CD14-positive monocyte (primary cell): ENCODE results near the gene RANBP3L. TPM values are rescaled to one million over a fixed set of nuclear protein-coding genes. Genes with fewer than 3 reads are reported as not detected.

Source experiments
- DNase-seq, 3 donors: peaks; one replicate each; pipeline ENCODE4 v3.0.0-alpha.2; 2011 to 2022
- H2AFZ ChIP-seq: 2 replicates; pipeline ENCODE4 v1.6.0; 2012; ENCODE audit warnings: mild to moderate bottlenecking, low read depth, low read length, inconsistent platforms; ENCODE audit not compliant: insufficient read depth, poor library complexity, severe bottlenecking
- H3K27ac ChIP-seq, 2 donors: 1 replicate in 1 of 2; 2 replicates in 1 of 2; pipeline ENCODE4 v1.5.1; 2012 to 2013; ENCODE audit warnings: low read length in 2 of 2, control low read depth in 1 of 2, inconsistent platforms in 1 of 2, low read depth in 1 of 2, mild to moderate bottlenecking in 1 of 2
- H3K27me3 ChIP-seq, 2 donors: one replicate each; pipeline versions ENCODE4 v1.6.0 to v1.6.1; 2011 to 2013; ENCODE audit warnings: low read length in 2 of 2; ENCODE audit not compliant: control insufficient read depth in 2 of 2, insufficient read depth in 2 of 2
- H3K36me3 ChIP-seq, 2 donors: replicated peaks in 1 of 2; 1 replicate in 1 of 2; 2 replicates in 1 of 2; pipeline versions ENCODE4 v1.5.1 to v1.6.1; 2012 to 2013; ENCODE audit warnings: low read length in 2 of 2, control low read depth in 1 of 2, inconsistent platforms in 1 of 2, mild to moderate bottlenecking in 1 of 2; ENCODE audit not compliant: insufficient read depth in 2 of 2, control insufficient read depth in 1 of 2
- H3K4me1 ChIP-seq, 2 donors: 1 replicate in 1 of 2; 2 replicates in 1 of 2; pipeline versions ENCODE4 v1.5.1 to v1.6.1; 2012 to 2013; ENCODE audit warnings: low read length in 2 of 2, control low read depth in 1 of 2, inconsistent platforms in 1 of 2, mild to moderate bottlenecking in 1 of 2, moderate library complexity in 1 of 2; ENCODE audit not compliant: insufficient read depth in 2 of 2, control insufficient read depth in 1 of 2
- H3K4me2 ChIP-seq: replicated peaks from 2 replicates; pipeline ENCODE3; 2012; ENCODE audit warnings: low read length, moderate library complexity, mild to moderate bottlenecking; ENCODE audit not compliant: poor library complexity, severe bottlenecking; ENCODE audit errors: extremely low read depth
- H3K4me3 ChIP-seq, 3 experiments: fragments of 200-600 bp in 1 of 3; sonication (generic) in 1 of 3; replicated peaks in 1 of 3; 1 replicate in 2 of 3; 2 replicates in 1 of 3; pipeline ENCODE4 v1.5.1; 2011 to 2013; ENCODE audit warnings: low read length in 3 of 3, mild to moderate bottlenecking in 3 of 3, control low read depth in 2 of 3, low read depth in 2 of 3, inconsistent platforms in 1 of 3, moderate library complexity in 1 of 3
- H3K79me2 ChIP-seq: 2 replicates; pipeline ENCODE4 v1.6.0; 2012; ENCODE audit warnings: mild to moderate bottlenecking, control low read depth, inconsistent platforms, low read length, moderate library complexity; ENCODE audit not compliant: insufficient read depth
- H3K9ac ChIP-seq: 2 replicates; pipeline ENCODE4 v1.6.0; 2017; ENCODE audit warnings: low read length, mild to moderate bottlenecking; ENCODE audit not compliant: insufficient read depth, poor library complexity, severe bottlenecking
- H3K9me3 ChIP-seq, 2 donors: replicated peaks in 1 of 2; 1 replicate in 1 of 2; 2 replicates in 1 of 2; pipeline versions ENCODE4 v1.5.1 to v1.6.1; 2012 to 2013; ENCODE audit warnings: low read length in 2 of 2, control low read depth in 1 of 2; ENCODE audit not compliant: control insufficient read depth in 1 of 2, insufficient read depth in 1 of 2
- H4K20me1 ChIP-seq: 2 replicates; pipeline ENCODE4 v1.6.0; 2012; ENCODE audit warnings: mild to moderate bottlenecking, low read length, control low read depth, moderate library complexity; ENCODE audit not compliant: insufficient read depth
- H3K27ac Mint-ChIP-seq, 7 donors: one replicate each; pipeline ENCODE4 v1.8.0; 2020; ENCODE audit warnings: mild to moderate bottlenecking in 7 of 7, mixed read lengths in 7 of 7, moderate library complexity in 6 of 7, inconsistent platforms in 2 of 7
- H3K27me3 Mint-ChIP-seq, 3 donors: one replicate each; pipeline ENCODE4 v1.8.0; 2021 to 2022; ENCODE audit warnings: low read depth in 3 of 3, mild to moderate bottlenecking in 3 of 3, mixed read lengths in 3 of 3, moderate library complexity in 3 of 3, inconsistent platforms in 1 of 3
- H3K36me3 Mint-ChIP-seq, 2 donors: one replicate each; pipeline ENCODE4 v1.8.0; 2020; ENCODE audit warnings: mixed read lengths in 2 of 2, inconsistent platforms in 1 of 2, mild to moderate bottlenecking in 1 of 2
- H3K4me1 Mint-ChIP-seq: one replicate; pipeline ENCODE4 v1.8.0; 2020; ENCODE audit warnings: mild to moderate bottlenecking, mixed read lengths
- H3K4me3 Mint-ChIP-seq, 2 donors: one replicate each; pipeline ENCODE4 v1.8.0; 2020; ENCODE audit warnings: mild to moderate bottlenecking in 2 of 2, mixed read lengths in 2 of 2, moderate library complexity in 1 of 2
- H3K9me3 Mint-ChIP-seq, 7 donors: one replicate each; pipeline ENCODE4 v1.8.0; 2020 to 2022; ENCODE audit warnings: mixed read lengths in 7 of 7, mild to moderate bottlenecking in 6 of 7, moderate library complexity in 6 of 7, inconsistent platforms in 2 of 7
- WGBS: methylation state at CpG from one replicate; pipeline ENCODE4 v1.1.5; 2013; ENCODE audit warnings: missing lambda C conversion rate; ENCODE audit not compliant: insufficient coverage; 5-methylcytosine and 5-hydroxymethylcytosine counted together
- intact Hi-C, 2 donors: fragments of 100-400 bp; cut with micrococcal nuclease; formaldehyde crosslinking; loops; one replicate each; pipeline versions ENCODE4 v1.15.0 to v1.15.1; 2023
- polyA plus RNA-seq, 3 donors: library from polyadenylated mRNA; depleted of rRNA in 1 of 3; unstranded in 2 of 3; stranded (reverse) in 1 of 3; fragments of 300-500 nt in 2 of 3; fragments of >200 nt in 1 of 3; fragmentation: Illumina TruSeq in 2 of 3; gene quantifications; 1 replicate in 2 of 3; 2 replicates in 1 of 3; pipeline ENCODE4 v1.2.3, GENCODE V29; 2012 to 2021
- TF ChIP-seq, protein P1 (sequence below): fragments of 200-600 bp; IDR thresholded peaks from one replicate; pipeline ENCODE4 v1.8.0; 2022; ENCODE audit warnings: antibody characterized with exemption, mild to moderate bottlenecking

RANBP3L gene
- polyA plus RNA-seq, 3 donors, result not detected

GRCh38 chr5:36325196-36325595 is 23.5 kb upstream of the RANBP3L start:
- no peaks in the 10 kb centered on the region for H3K27me3 ChIP-seq
- H3K27me3 Mint-ChIP-seq, result peaks cover 0 to 3% (median 0%) of the 10 kb centered on the region in 3 donors
- no peak overlapping the region for H3K27ac Mint-ChIP-seq
- H3K9me3 Mint-ChIP-seq, result peaks cover 0 to 7% (median 2%) of the 10 kb centered on the region in 7 donors
- H3K4me1 ChIP-seq, result no peaks in the 10 kb centered on the region
- no peak overlapping the region for H2AFZ ChIP-seq
- no peak overlapping the region for H3K9ac ChIP-seq
- H3K4me1 Mint-ChIP-seq, result no peaks in the 10 kb centered on the region
- no peak overlapping the region for H3K4me3 Mint-ChIP-seq
- H3K9me3 ChIP-seq, result no peaks in the 10 kb centered on the region
- H3K27ac ChIP-seq, result no peak overlapping the region
- H3K4me3 ChIP-seq, result no peak overlapping the region
- H3K79me2 ChIP-seq, result no peaks in the 10 kb centered on the region
- no peak overlapping the region for H3K4me2 ChIP-seq
- H4K20me1 ChIP-seq, result no peaks in the 10 kb centered on the region
- H3K36me3 Mint-ChIP-seq, result no peaks in the 10 kb centered on the region
- DNase-seq, result no peak
- H3K36me3 ChIP-seq, result no peaks in the 10 kb centered on the region
- intact Hi-C loops, result no loop called here
- TF ChIP-seq, protein P1, sequence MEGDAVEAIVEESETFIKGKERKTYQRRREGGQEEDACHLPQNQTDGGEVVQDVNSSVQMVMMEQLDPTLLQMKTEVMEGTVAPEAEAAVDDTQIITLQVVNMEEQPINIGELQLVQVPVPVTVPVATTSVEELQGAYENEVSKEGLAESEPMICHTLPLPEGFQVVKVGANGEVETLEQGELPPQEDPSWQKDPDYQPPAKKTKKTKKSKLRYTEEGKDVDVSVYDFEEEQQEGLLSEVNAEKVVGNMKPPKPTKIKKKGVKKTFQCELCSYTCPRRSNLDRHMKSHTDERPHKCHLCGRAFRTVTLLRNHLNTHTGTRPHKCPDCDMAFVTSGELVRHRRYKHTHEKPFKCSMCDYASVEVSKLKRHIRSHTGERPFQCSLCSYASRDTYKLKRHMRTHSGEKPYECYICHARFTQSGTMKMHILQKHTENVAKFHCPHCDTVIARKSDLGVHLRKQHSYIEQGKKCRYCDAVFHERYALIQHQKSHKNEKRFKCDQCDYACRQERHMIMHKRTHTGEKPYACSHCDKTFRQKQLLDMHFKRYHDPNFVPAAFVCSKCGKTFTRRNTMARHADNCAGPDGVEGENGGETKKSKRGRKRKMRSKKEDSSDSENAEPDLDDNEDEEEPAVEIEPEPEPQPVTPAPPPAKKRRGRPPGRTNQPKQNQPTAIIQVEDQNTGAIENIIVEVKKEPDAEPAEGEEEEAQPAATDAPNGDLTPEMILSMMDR, result no peak

DNA sequence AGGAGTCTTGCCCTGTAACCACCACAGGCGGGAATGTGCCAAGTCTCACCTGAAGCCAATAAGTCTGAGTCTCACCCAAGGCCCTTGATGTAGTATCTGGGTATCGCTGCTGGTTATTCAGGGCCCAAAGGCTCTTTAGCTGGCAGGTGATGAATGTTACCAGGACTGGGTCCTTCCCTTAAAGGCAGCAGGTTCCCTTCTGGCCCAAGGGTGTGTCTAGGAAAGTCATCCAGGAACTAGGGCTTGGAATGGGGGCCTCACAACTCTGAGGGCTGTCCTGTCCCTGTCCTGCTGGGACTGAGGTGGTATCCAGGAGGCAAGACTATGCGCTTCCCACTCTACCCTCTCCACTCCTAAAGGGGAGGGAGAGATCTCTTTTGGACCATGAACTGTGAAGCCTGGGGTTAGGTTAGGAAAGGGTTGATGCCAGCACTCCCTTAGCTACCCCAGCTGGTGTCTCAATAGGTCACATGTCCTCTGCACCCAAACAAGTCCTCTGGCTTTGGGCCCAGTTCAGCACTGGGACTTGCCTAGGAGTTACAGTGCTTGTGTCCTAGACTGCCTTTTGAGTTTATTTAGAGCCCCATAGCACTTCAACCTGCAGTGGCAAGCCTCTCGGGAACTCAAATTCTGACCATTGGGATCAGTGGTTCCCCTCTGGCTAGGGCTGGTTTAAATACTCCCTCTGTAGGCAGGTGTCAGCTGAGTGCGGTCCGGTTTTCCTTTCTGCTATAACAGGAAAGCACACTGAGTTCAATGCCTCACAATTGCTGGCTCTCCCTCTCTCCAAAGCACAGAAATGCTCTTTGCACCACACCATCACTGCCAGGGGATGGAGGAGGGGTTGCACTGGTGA is 22.5 kb upstream of the RANBP3L start:
- Mint-ChIP-seq H3K27me3 (peaks cover 0 to 3% (median 1%) of the 10 kb centered on the region in 3 donors), H3K4me3 (no peak overlapping the region), H3K9me3 (peaks cover 0 to 5% (median 2%) of the 10 kb centered on the region in 7 donors), H3K27ac (no peak overlapping the region), H3K4me1 (no peaks in the 10 kb centered on the region), H3K36me3 (no peaks in the 10 kb centered on the region)
- intact Hi-C loops, result no loop called here
- no peaks in the 10 kb centered on the region for H3K79me2 ChIP-seq
- H4K20me1 ChIP-seq, result no peaks in the 10 kb centered on the region
- H3K4me2 ChIP-seq, result no peak overlapping the region
- H3K27ac ChIP-seq, result no peak overlapping the region
- no peaks in the 10 kb centered on the region for H3K9me3 ChIP-seq
- no peak overlapping the region for H2AFZ ChIP-seq
- no peak for DNase-seq
- no peaks in the 10 kb centered on the region for H3K36me3 ChIP-seq
- 100% methylated on average over 2 of the region's 6 CpGs for WGBS
- TF ChIP-seq, protein P1, result no peak
- no peak overlapping the region for H3K4me3 ChIP-seq
- no peaks in the 10 kb centered on the region for H3K4me1 ChIP-seq
- no peak overlapping the region for H3K9ac ChIP-seq
- H3K27me3 ChIP-seq, result no peaks in the 10 kb centered on the region
